HG02763 (cell line): Measurements from ENCODE around the gene KCTD10.

ENCODE experiments used
- ATAC-seq: cut with Tn5 transposase; IDR thresholded peaks from one replicate; pipeline ENCODE4 v1.9.1; 2021; ENCODE audit warnings: mild to moderate bottlenecking, moderate library complexity; ENCODE audit not compliant: unreplicated experiment

KCTD10 gene

DNA sequence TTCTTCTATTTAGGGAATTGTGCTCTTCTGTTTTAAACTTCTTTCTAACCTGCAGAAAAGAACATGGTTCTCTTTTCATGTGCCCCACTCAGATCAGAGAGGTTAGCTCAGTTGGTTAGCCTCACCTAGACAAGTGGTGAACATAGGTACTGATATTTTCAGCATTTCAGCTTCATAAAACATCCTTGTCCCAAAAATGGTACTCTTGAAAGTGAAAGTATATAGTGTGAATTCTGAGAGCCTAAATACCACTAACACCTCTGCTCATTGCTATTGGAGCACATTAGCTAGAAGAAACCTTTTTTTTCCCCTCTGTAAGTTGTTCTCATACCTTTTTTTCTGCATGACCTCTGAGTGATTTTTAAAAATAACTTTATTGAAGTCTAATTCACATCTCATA, 17.9 kb upstream of the KCTD10 start:
- ATAC-seq, result no peak

DNA sequence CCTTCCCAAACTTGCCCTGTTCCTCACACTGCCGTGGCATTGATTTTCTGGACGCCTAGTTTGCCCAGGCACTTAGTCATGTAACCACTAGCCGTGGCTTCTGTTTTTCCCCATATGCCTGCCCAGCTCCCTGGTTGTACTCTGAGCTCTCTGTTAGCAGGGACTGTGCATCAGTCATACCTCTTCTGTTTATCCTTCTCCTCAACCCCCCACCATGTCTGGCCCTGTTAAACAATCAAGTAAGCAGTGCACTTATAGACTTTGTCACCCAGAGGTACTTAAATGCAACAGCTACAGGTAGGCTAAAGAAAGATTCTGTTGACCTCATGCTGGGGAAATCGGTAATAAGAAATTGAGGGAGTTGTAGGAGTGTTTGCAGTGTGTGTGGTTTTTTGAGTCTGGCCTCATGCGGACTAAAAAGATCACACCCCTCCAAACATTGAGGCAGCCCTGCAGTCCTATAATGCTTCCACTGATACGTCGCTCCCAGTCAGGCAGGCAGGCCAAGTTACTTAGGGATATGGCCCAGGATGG, 17.3 kb upstream of the KCTD10 start:
- ATAC-seq, result no peak

DNA sequence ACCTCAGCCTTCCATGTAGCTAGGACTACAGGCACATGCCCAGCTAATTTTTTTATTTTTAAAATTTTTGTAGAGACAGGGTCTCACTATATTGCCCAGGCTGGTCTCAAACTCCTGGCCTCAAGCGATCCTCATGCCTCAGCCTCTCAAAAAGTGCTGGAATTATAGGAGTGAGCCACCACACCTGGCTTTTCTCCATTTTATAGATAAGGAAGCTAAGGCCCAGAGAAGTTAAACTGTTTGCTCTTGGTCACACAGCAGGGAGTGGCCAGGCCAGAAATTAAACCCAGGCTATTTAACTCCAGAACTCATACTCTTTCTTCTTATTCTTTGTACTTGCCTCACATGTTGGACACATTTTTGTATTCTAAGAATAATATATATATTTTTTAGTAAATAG, 16.8 kb upstream of the KCTD10 start:
- no peak for ATAC-seq

DNA sequence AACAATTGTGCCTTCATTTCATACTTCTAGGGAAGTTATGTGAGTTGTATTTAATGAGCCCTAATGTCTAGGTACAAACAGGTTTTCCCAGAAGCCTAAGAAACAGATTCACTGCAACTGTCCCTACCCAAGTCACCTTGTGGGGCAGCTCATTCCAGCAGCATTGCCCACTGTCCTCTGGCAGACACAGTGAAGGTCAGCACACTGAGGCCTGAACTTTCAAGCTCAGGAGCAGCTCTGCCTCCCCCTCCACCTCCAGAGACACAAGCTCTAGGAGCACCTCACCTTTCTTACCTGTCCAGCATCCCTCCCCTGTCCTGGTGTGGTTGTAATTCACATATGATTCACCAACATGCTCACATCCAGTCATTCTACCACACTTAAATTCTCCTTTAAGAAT, 16.0 kb upstream of the KCTD10 start:
- ATAC-seq, result no peak

DNA sequence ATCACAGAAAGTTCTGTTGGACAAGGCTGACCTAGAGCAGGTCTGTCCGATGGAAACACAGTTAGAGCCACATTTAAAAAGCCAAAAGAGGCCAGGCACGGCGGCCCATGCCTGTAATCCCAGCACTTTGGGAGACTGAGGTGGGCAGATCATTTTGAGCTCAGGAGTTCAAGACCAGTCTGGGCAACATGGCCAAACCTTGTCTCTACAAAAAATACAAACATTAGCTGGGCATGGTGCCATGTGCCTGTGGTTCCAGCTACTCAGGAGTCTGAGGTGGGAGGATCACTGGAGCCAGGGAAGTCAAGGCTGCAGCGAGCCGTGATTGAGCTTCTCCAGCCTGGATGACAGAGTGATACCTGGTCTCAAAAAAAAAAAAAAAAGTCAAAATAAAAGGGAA, 15.3 kb upstream of the KCTD10 start:
- ATAC-seq, result no peak

DNA sequence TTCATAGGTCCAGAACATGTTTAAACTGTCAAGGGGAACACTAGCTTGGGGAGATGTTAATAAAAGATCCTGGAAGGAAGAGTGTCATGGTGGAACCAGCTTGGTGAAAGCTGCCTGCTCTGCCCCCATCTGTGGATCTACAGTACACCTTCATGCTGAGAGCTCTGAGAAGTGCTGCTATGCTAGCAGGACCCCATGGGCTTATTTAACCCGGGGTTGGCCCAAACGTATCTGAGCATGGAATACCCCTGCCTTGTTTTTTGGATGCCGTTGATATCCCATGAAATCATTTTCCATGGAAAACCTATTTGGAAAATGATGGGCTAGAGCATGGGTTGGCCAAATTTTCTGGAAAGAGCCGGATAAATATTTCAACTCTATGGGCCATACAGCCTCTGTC, 14.6 kb upstream of the KCTD10 start:
- ATAC-seq, result no peak

DNA sequence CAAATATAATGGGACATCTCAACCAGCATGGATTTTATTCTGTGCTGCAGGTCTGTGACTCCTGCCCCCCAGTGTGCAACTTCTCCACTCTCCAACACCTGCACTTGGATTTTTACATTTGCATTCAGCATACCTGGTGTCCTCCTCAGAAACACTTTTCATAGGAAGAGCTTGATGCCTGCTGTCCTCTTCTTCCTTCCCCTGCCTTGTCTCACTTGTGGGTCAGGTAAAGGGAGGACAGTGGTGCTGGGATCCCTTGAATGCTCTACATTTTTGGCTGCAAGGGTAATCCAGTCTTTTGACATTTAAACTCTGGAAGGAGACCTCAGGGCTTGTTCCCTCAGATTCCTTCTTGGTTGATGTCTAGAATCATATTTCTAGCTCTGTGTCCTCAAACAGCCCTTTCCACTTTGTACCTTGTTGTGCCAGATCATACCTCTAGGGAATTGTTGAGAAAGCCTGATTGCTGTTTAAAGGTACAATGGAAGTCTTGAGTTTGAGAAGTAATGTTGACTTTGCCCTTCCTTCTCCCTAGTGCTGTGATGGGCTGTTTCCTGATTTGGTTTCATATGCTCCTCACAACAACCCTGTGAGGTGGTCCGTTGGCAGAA, 13.0 kb upstream of the KCTD10 start:
- ATAC-seq, result no peak

DNA sequence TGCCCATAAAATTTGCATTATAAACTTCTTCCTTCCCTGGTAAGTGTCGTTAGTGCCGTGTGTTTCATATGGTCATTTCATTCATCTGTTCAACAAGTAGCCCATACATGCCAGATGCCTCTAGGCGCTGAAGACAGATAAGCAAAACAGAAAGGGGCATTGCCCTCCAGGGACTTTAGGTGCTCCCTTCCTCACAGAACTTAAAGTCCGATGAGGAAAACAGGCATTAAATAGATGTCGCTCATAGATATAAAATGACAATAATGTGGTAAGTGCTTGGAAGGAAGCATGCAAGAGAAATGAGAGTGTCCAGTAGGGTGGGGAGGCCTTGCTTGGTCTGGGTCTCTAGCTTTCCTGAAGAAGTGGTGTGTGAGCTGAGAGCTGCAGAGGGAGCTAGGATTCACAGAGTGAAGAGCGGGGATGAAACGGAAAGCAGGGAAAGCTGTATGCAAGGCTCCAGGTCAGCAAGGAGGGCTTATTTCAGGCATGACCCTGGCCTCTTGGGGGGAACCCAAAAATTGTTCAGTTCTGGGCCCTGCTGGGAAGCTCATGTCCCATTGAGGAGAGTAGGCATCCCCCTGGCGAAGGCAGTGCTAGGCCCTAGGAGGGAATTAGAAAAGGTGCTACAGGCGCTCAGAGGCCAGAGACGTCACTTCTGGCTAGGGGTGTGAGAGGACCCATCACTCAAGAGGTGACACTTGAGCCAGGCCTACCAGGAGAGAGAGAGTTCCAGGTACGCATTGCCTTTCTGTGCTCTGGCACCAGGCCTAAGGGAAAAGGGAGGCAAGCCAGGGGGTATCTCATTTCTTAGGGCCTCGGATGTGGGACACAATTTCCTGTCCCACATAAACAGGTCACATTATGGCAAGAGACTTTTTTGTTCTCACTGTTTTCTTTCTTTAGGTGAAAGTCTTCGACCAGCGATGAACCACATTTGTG, 12.2 kb upstream of the KCTD10 start:
- no peak for ATAC-seq

DNA sequence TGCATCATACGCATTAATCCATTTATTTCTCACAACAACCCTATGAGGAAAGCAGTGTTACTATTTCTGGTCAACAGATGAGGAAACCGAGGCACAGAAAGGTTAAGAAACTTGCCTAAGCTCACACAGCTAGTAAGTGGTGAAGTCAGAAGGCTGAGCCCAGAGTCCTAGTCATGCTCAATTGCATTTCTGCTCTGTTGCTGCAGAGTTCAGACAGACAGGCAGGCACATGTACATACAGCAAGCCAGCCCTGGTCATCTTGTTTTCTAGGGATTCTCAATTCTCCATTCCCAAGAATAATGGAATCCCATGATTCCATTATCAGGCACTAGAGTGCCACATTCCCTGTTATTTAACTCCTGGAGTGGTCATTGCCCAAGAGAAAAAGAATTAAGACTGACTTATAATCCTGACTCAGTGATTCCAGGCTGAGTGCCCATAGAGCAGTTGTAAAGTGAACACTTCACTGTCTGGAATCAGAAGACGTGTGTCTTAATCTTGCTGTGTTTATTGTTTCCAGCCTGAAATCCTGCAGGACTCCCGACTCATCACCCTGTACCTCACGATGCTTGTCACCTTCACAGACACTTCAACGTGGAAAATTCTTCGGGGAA, 11.1 kb upstream of the KCTD10 start:
- ATAC-seq, result no peak

DNA sequence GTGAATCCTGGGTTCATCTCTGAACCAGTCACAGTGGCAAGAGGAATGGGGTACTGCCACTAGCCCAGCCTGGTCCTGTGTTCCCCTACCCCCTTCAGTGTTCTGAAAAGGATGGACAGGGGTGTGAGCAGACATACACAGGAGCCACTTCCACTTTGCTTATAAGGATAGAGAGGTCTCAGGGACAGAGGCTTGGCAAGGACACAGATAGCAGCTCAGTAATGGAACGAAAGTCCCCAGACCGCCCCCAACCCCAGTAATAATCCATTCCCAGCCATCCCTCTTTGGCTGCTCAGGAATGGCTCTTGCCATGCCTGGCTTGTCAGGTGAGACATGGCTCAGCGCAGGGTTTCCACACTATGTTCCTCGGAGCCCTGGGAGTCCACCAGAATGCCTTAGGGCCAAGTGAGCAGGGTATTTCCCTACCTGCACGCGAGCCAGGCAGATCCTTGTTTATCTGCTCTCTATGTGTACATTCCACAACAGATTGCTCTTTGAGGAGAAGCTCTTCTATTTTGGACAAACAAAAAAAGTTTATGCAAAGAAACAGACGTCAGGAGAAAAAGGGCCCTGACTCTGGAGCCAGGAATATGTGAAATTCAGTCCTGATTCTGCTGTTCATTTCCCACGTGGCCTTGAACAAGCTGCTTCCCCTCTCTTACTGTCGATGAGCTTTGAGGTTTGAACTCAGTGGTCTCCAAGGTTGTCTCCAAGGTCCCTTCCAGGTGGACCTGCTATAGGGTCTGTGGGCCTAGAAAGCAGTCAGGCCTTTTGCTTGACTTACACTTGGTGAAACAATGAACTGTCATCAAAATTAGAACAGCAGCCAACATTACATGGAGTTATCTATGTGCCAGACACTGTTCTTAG, 10.3 kb upstream of the KCTD10 start:
- ATAC-seq, result no peak

DNA sequence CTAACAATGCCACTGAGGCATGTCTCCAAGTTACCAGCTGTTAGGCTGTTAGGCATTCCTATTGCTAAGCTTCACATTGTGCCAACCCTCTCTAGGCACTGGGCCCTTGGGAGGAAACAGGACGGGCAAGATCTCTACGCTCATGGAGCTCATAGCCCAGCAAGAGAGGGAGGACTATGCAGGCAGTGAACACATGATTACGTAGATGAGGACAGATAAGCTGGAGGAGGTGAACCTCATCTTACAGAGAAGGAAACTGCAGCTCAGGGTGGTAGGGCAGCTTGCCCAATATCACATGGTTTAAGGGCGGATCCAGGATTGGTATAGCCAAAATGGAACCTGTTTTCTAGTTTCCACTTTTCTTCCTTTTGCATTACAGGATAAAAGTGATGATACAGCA, 8.1 kb upstream of the KCTD10 start:
- no peak for ATAC-seq

DNA sequence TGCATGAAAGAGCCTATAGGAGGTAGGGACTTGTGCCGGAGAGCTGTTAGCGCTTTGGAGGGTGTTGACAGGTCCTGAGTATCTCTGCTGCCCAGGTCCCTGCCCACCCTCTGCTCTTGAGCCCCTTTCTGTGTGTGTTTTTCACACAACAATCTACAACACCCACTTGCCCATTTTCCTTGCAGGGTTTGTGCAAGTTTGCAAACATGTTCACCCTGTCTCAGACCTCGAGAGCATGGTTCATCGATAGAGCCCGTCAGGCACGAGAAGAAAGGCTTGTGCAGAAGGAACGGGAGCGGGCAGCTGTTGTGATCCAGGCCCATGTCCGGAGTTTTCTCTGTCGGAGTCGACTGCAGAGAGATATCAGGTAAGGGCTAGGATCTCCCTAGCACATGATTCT, 6.2 kb upstream of the KCTD10 start:
- no peak for ATAC-seq

DNA sequence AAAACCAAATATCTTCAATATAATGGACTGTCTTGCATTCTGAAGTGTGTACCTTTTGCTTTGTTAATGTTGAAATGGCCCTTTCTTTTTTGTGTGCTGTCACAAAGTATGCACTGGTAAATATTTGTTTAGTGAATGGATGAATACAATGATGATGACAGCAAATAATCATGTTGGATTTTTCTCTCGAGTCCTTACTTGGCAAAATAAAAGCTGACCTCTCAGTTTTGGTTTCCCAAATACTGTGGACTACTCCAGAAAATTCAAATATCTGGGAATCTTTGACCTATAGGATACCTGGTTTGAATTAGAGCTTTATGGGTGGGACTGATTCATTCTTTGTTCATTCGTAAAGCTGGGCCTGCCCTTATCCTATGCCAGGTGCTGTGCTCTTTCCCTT, 5.8 kb upstream of the KCTD10 start:
- no peak for ATAC-seq

DNA sequence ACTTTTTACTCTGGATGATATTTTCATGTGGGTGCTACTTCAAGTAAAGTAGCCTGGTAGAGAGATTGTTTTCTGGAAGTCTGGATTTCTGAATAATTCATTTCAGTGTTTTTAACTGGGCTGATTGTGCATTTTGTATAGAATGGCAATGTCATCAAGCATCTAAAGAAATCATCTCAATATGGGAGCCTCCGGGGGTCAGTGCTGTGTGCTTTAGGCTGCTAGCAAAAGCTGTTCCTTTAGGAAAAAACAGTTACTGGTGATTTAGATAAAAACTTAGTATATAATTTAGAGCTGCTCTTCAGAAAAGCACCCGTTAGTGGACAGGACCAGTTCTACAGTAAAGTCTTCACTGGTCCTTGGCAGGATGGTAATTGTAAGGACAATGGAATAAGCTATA, 5.4 kb upstream of the KCTD10 start:
- no peak for ATAC-seq

DNA sequence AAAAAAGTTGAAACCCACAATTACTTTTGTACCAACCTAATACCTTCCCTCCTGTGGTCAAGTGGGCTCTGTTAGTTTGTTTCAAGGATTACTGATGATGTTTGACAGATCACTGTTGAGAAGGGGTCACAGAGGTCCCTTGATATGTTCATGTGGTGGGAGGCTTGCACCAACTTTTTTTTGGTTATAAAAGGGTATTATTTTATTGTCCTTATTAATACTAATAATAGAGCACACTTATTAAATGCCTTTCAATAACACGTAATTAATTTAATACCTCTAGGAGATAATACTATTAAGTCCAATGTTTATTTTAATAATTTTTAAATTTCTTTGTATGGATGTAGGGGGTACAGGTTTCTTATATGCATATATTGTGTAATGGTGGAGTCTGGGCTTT, 4.8 kb upstream of the KCTD10 start:
- no peak for ATAC-seq

DNA sequence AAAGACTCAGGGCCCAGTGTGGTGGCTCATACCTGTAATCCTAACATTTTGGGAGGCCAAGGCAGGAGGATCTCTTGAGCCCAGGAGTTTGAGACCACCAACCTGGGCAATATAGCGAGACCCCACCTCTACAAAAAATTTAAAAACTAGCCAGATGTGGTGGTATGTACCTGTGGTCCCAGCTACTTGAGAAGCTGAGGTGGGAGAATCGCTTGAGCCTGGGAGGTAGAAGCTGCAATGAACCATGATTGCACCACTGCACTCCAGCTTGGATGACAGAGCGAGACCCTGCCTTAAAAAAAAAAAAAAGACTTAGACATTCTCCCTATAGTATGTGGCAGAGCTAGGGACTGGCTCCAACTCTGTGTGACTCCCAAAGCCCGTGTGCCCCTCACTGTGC, 3.3 kb upstream of the KCTD10 start:
- no peak for ATAC-seq

DNA sequence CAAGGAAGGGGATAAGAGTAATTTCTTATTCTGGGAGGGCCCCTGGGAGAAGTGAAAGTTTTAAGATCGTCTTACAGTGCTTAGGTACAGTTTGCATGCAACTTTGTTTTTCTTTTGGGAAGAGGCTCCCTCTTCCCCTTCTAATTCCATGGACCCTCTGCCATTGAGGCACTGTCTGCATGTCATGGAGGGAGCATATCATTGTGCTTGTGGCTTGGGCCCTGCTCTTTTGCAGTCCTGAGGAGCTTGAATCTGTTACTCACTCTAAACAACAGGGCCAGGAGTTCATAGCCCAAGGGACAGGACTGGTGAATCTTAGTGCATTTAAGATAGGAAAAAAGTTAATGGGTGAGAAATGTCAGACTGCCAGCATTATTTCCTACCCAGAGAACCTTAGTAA, 2.7 kb upstream of the KCTD10 start:
- ATAC-seq, result no peak

DNA sequence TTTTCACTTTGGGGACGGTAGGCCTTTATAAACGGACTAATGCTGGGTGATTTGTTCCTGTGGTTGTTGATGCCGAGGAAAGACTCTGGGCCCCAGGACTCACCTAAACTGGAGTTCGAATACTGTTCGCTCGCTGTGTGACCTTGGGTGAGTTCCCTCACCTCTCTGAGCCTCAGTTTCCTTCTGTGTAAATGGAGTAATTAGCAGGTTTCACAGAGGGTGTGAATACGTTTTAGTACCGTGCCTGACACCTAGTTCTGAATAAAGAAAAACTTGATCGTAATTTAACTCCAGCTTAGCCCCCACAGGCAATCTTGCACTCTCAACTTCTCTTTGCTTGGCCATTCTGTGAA, 839 bp upstream of the KCTD10 start:
- ATAC-seq, result no peak

DNA sequence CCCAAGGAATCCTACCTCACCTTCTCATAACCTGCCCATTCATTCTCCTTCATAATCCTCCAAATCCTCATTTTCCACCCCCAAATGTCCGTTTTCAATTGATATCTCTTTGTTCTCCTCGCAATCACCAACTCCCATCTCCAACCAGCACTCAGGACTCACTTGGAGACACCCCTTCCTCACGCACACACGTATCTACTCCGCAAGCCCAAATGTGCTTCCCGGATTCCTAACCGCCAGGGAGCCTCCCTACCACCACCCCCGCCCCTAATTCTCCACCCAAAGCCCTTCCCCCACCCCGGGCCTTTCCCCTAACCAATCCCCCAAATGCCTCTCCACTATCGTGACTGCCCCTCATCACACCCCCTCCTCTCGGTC, 304 bp downstream of the KCTD10 start:
- ATAC-seq, result peak; percentile 2

DNA sequence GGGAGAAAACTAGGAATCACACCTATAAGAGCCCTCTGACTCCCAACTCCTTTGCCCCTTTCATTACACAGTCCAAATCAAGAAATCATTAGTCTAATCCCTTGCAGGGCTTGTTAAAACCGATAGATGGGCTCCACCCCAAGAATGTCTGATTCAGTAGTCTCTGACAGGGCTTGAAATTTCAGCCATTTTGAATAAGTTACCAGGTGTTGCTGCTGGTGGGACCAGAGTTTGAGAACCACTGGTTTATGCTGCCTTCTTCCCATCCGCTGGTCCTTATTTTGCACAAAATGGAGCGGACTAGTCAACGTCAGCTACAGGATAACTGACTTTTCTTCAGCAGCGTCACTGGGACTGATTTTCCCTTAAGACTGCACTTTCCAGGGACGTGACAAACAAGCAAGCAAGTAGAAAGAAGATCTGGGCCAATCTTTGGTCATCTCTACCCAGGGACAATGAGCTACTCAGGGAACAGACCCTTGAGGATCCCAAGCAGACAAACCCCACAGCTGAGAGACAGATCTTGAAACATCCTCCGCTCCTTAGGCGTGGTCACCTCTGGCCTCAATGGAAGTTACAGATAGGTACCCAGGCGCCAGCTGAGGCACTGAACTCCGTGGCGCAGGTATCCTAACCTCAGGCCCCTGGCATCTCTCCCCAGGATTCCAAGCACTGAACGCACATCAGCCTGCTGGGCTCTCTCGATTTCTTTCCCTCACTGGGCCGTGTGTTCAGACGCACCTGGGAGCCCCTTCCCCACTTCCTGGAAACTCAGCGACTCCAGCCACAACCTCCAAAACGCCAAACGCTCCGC, 900 bp downstream of the KCTD10 start:
- no peak for ATAC-seq
